GM12878 (cell line): ENCODE data around the gene LPA. TPM values are rescaled to one million over a fixed set of nuclear protein-coding genes. Genes with fewer than 3 reads are reported as not detected.
"Not testable (repeated sequence)": the region's sequence is repeated elsewhere in the genome, so short reads cannot be mapped to it uniquely, and the experiment has no call there.

Experiments used
- ATAC-seq: fragments of 200-7000 bp; cut with Tn5 transposase; 3 replicates; pipeline ENCODE4 v1.9.1; 2020; ENCODE audit warnings: mild to moderate bottlenecking, moderate library complexity
- BruUV-seq: library from RNA; stranded (reverse); fragments of 400-500 nt; replicated peaks from 2 replicates; lab custom pipeline; 2021; lab: Mats Ljungman, UMichigan
- CTCF ChIA-PET: fragments of 300-600 bp; sonication (Branson Sonifier 250); formaldehyde crosslinking; extraction: SDS; loops from one replicate; lab custom pipeline; 2021; ENCODE audit warnings: inconsistent platforms; lab: Yijun Ruan, JAX
- POLR2A ChIA-PET: fragments of 350-600 bp; formaldehyde crosslinking; extraction: SDS; loops from one replicate; lab custom pipeline; 2021; ENCODE audit warnings: inconsistent platforms; lab: Charles Lee
- RAD21 ChIA-PET: fragments of 300-600 bp; sonication (Branson Sonifier 250); formaldehyde crosslinking; loops from one replicate; lab custom pipeline; 2023; ENCODE audit warnings: antibody characterized with exemption; ENCODE audit not compliant: unreplicated experiment; lab: Charles Lee
- SMC1A ChIA-PET: fragments of 300-600 bp; sonication (Branson Sonifier 250); formaldehyde crosslinking; loops from one replicate; lab custom pipeline; 2023; ENCODE audit not compliant: unreplicated experiment, uncharacterized antibody; lab: Charles Lee
- DNase-seq: peaks from one replicate; pipeline ENCODE4 v3.0.0-alpha.2; 2011; ENCODE audit warnings: low read depth, low spot score
- FAIRE-seq: peaks from 3 replicates; lab custom pipeline; 2011; peaks lifted over from hg19 to GRCh38; lab: Jason Lieb, UNC
- H2AFZ ChIP-seq: 2 replicates; pipeline ENCODE4 v1.6.0; 2011; ENCODE audit warnings: low read depth, low read length, control low read depth; ENCODE audit not compliant: control insufficient read depth
- H3K27ac ChIP-seq: 2 replicates; pipeline ENCODE4 v1.5.1; 2011; ENCODE audit warnings: control low read depth; ENCODE audit not compliant: control insufficient read depth, insufficient read depth
- H3K27me3 ChIP-seq, 2 experiments: replicated peaks in 1 of 2; 2 replicates each; pipeline versions ENCODE4 v1.6.0 to v1.6.1; 2011; ENCODE audit warnings: low read length in 1 of 2; ENCODE audit not compliant: control insufficient read depth in 2 of 2, insufficient read depth in 2 of 2
- H3K36me3 ChIP-seq, 2 experiments: 2 replicates each; pipeline ENCODE4 v1.5.1; 2011; ENCODE audit warnings: low read length in 1 of 2; ENCODE audit not compliant: control insufficient read depth in 2 of 2, insufficient read depth in 2 of 2
- H3K4me1 ChIP-seq: 2 replicates; pipeline ENCODE4 v1.6.1; 2011; ENCODE audit warnings: mild to moderate bottlenecking, low read length, moderate library complexity, mixed read lengths; ENCODE audit not compliant: control insufficient read depth, insufficient read depth
- H3K4me2 ChIP-seq: 2 replicates; pipeline ENCODE4 v1.6.0; 2011; ENCODE audit warnings: control low read depth; ENCODE audit not compliant: control insufficient read depth, insufficient read depth
- H3K4me3 ChIP-seq: fragments of 200-600 bp; sonication (generic); 2 replicates; pipeline ENCODE4 v1.5.1; 2016
- H3K79me2 ChIP-seq: 2 replicates; pipeline ENCODE4 v1.6.0; 2011; ENCODE audit warnings: low read length; ENCODE audit not compliant: control insufficient read depth, insufficient read depth
- H3K9ac ChIP-seq: 2 replicates; pipeline ENCODE4 v1.8.0; 2011; ENCODE audit warnings: low read length, control low read depth, mixed read lengths; ENCODE audit not compliant: control insufficient read depth, insufficient read depth
- H3K9me3 ChIP-seq: replicated peaks from 3 replicates; pipeline ENCODE4 v1.5.1; 2011; ENCODE audit warnings: mild to moderate bottlenecking, low read length; ENCODE audit not compliant: control insufficient read depth, insufficient read depth
- H4K20me1 ChIP-seq: 2 replicates; pipeline ENCODE4 v1.6.0; 2011; ENCODE audit not compliant: control insufficient read depth, insufficient read depth
- CBX3 ChIP-seq: fragments of 200-600 bp; sonication (generic); IDR thresholded peaks from 2 replicates; pipeline ENCODE4 v1.6.1; 2016; ENCODE audit warnings: low read depth, borderline replicate concordance
- HDAC6 ChIP-seq: fragments of 200-600 bp; sonication (generic); IDR thresholded peaks from one replicate; pipeline ENCODE4 v1.8.0; 2017; ENCODE audit warnings: antibody characterized with exemption; ENCODE audit not compliant: unreplicated experiment
- MTA2 ChIP-seq: fragments of 450-650 bp; IDR thresholded peaks from 2 replicates; pipeline ENCODE4 v1.6.1; 2016; ENCODE audit warnings: low read depth, mild to moderate bottlenecking, moderate library complexity
- NRF1 ChIP-seq: conservative IDR thresholded peaks from 2 replicates; pipeline ENCODE4 v1.6.1; 2011; ENCODE audit warnings: mild to moderate bottlenecking, low read depth, low read length, improper control_type of control experiment
- ZZZ3 ChIP-seq: IDR thresholded peaks from 2 replicates; pipeline ENCODE4 v1.6.1; 2011; ENCODE audit warnings: low read depth; ENCODE audit not compliant: control insufficient read depth, insufficient read length
- WGBS: methylation state at CpG from one replicate; pipeline ENCODE4 v1.1.6; 2016; ENCODE audit warnings: low lambda C conversion rate; ENCODE audit not compliant: insufficient replicate concordance, insufficient coverage; ENCODE audit errors: missing lambda C conversion rate; 5-methylcytosine and 5-hydroxymethylcytosine counted together
- in situ Hi-C: fragments of 300-500 bp; cut with MboI; formaldehyde crosslinking; loops from 9 replicates; pipeline ENCODE4 v1.14.3; 2018; ENCODE audit warnings: mixed read lengths
- intact Hi-C: fragments of 100-400 bp; cut with micrococcal nuclease; formaldehyde crosslinking; loops from one replicate; pipeline ENCODE4 v1.14.2; 2022; ENCODE audit not compliant: unreplicated experiment
- polyA plus RNA-seq, 11 experiments: library from polyadenylated mRNA; depleted of rRNA in 4 of 11; unstranded in 6 of 11; stranded (reverse) in 5 of 11; fragments of >200 nt; fragmentation: Nextera tagmentation in 4 of 11; fragmentation: Illumina TruSeq in 1 of 11; extraction: Ambion mirVana in 4 of 11; extraction: Trizol in 1 of 11; gene quantifications; 1 replicate in 1 of 11; 2 replicates in 10 of 11; pipeline versions ENCODE4 v1.2.1 to v1.2.3, GENCODE V29; 2011 to 2016; ENCODE audit warnings: inconsistent platforms in 2 of 11, missing spikeins in 2 of 11, low read depth in 1 of 11
- total RNA-seq, 4 experiments: library from RNA; depleted of rRNA in 3 of 4; stranded (reverse); fragments of >200 nt in 3 of 4; fragmentation: Illumina TruSeq in 1 of 4; extraction: Trizol in 1 of 4; gene quantifications; 2 replicates each; pipeline versions ENCODE4 v1.2.1 to v1.2.3, GENCODE V29; 2013 to 2021
- TF ChIP-seq, protein P1 (sequence below), 3 experiments: IDR thresholded peaks in 2 of 3; conservative IDR thresholded peaks in 1 of 3; 2 replicates each; pipeline ENCODE4 v1.5.1; 2011; ENCODE audit warnings: low read depth in 3 of 3, low read length in 3 of 3, mild to moderate bottlenecking in 3 of 3, control low read depth in 2 of 3, moderate library complexity in 2 of 3, inconsistent platforms in 1 of 3, mixed read lengths in 1 of 3; ENCODE audit not compliant: control insufficient read depth in 2 of 3, insufficient read depth in 1 of 3; ENCODE audit errors: extremely low read depth in 1 of 3

Gene LPA
- total and polyA plus RNA-seq, 10 of the 15 experiments (the other 5 are each of a cell fraction or from before 2014, with no cell fraction given) = 0.03 to 2.8 (median 0.57) TPM

DNA sequence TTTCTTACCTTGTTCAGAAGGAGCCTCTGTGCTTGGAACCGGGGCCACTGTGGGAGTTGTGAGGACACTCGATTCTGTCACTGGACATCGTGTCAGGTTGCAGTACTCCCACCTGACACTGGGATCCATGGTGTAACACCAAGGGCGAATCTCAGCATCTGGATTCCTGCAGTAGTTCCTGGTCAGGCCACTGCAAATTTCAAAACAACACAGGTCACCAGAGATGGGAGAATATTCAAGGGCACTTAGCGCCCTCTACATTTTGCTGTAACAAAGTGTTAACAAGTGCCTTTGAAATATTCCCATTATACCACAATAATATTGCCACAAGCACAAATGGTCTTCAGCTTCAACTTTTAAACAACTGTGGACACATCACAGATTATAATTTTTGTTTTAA lies 85.6 kb downstream of the LPA start:
- H3K4me2 ChIP-seq, DNase-seq, in situ Hi-C loops, POLR2A ChIA-PET, H3K9me3 ChIP-seq, ATAC-seq, H3K4me3 ChIP-seq, H3K27me3 ChIP-seq, CTCF ChIA-PET, H3K4me1 ChIP-seq, H3K36me3 ChIP-seq, H2AFZ ChIP-seq, H4K20me1 ChIP-seq, intact Hi-C loops, BruUV-seq, H3K27ac ChIP-seq, SMC1A ChIA-PET, H3K79me2 ChIP-seq, H3K9ac ChIP-seq, RAD21 ChIA-PET, FAIRE-seq: not testable (repeated sequence)
- WGBS = under 1% methylated on average over 5 of the region's 5 CpGs

DNA sequence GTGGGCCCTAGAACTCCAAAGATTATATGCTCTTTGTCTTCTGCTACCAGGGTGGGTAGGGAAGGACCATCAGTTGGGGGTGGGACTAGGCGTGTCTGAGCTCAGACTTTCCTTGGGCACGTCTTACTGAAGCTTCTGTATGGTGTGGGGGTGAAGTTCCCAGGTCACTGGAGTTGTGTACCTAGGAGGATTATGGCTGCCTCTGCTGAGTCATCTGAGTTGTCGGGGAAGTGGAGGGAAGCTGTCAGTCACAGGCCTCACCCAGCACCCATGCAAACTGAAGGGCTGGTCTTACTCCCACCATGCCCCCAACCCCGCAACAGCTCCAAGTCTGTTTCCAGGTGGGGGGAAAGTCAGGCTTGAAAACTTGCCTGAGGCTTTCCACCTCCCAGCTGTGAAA lies 90.1 kb downstream of the LPA start:
- WGBS = 7% methylated on average over 4 of the region's 4 CpGs
- Histone ChIP-seq H3K9me3 (no peaks in the 10 kb centered on the region), H2AFZ (no peak overlapping the region), H3K27ac (no peak overlapping the region), H3K79me2 (no peaks in the 10 kb centered on the region), H3K4me1 (no peaks in the 10 kb centered on the region), H3K9ac (no peak overlapping the region), H3K36me3 (no peaks in the 10 kb centered on the region), H4K20me1 (no peaks in the 10 kb centered on the region), H3K27me3 (no peaks in the 10 kb centered on the region), H3K4me2 (no peak overlapping the region), H3K4me3 (no peak overlapping the region)
- ATAC-seq (no peak), DNase-seq (no peak), FAIRE-seq (no peak)
- SMC1A ChIA-PET = no interaction called here
- no TSS peak for BruUV-seq
- TF ChIP-seq ZZZ3 = no peak
- TF ChIP-seq CBX3 = no peak
- TF ChIP-seq MTA2 = no peak
- no peak for TF ChIP-seq NRF1
- no peak for TF ChIP-seq HDAC6
- TF ChIP-seq, protein P1, sequence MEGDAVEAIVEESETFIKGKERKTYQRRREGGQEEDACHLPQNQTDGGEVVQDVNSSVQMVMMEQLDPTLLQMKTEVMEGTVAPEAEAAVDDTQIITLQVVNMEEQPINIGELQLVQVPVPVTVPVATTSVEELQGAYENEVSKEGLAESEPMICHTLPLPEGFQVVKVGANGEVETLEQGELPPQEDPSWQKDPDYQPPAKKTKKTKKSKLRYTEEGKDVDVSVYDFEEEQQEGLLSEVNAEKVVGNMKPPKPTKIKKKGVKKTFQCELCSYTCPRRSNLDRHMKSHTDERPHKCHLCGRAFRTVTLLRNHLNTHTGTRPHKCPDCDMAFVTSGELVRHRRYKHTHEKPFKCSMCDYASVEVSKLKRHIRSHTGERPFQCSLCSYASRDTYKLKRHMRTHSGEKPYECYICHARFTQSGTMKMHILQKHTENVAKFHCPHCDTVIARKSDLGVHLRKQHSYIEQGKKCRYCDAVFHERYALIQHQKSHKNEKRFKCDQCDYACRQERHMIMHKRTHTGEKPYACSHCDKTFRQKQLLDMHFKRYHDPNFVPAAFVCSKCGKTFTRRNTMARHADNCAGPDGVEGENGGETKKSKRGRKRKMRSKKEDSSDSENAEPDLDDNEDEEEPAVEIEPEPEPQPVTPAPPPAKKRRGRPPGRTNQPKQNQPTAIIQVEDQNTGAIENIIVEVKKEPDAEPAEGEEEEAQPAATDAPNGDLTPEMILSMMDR (IDR thresholded peaks at IDR 0.05 in 2 of 3, conservative IDR thresholded peaks at IDR 0.05 in 1 of 3; ENCODE audit: control insufficient read depth in 2 of 3, extremely low read depth in 1 of 3, insufficient read depth in 1 of 3, low read depth in 3 of 3, low read length in 3 of 3) = no peak
- intact Hi-C loops (no loop called here), in situ Hi-C loops (no loop called here)
- CTCF ChIA-PET = interaction anchor here (1.2 kb wide), 1 partner anchor 18 kb away, joined by 4 read pairs; no protein-coding TSS in a partner anchor
- RAD21 ChIA-PET = no interaction called here
- POLR2A ChIA-PET = no interaction called here

DNA sequence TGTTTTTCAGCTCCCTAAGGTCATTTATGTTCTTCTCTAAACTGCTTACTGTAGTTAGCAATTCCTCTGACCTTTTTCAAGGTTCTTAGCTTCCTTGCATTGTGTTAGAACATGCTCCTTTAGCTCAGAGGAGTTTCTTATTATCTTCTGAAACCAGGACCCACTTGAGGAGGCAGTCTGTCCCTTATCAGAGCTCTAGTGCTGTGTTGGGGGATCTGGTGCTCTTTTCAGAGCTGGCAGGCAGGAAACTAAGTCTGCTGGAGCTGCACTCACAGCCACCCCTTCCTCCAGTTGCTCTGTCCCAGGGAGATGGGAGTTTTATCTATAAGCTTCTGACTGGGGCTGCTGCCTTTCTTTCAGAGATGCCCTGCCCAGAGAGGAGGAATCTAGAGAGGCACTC lies 92.9 kb downstream of the LPA start:
- H2AFZ ChIP-seq, BruUV-seq, SMC1A ChIA-PET, DNase-seq, H3K36me3 ChIP-seq, intact Hi-C loops, ATAC-seq, H3K4me1 ChIP-seq, H3K4me3 ChIP-seq, POLR2A ChIA-PET, H3K9ac ChIP-seq, CTCF ChIA-PET, H3K27me3 ChIP-seq, in situ Hi-C loops, RAD21 ChIA-PET, H3K27ac ChIP-seq, H3K4me2 ChIP-seq, FAIRE-seq, H3K79me2 ChIP-seq, H3K9me3 ChIP-seq, H4K20me1 ChIP-seq: not testable (repeated sequence)
